ENCODE data around the gene PCDHA8.

- TF ChIP-seq POLR2A (IDR thresholded peaks at IDR 0.05; ENCODE audit: control extremely low read depth in 1 of 2, low read depth in 2 of 2, low read length in 2 of 2): no peak
- TF ChIP-seq POLR2AphosphoS5 (IDR thresholded peaks at IDR 0.05; ENCODE audit: low read depth, low read length): no peak
- TF ChIP-seq JUN (IDR thresholded peaks at IDR 0.05; ENCODE audit: low read depth, low read length): no peak
- TF ChIP-seq CREB1 (IDR thresholded peaks at IDR 0.05): no peak
Measured at GRCh38 chr5:140857987-140858240, 16.9 kb downstream of the PCDHA8 start.
